ENCODE results near the gene UPP1. TPM values are rescaled to one million over a fixed set of nuclear protein-coding genes. Genes with fewer than 3 reads are reported as not detected.
A peak's percentile ranks its signal among the peaks of the same experiment; 100 is the strongest.
"Not testable (repeated sequence)": the region's sequence is repeated elsewhere in the genome, so short reads cannot be mapped to it uniquely, and the experiment has no call there.

The UPP1 gene
- total and polyA plus RNA-seq, 2 experiments from 2014 or later: 26.5 to 28.3 TPM

GRCh38 chr7:48077423-48077822 is 11.6 kb upstream of the UPP1 start:
- no peaks in the 10 kb centered on the region for H3K36me3 ChIP-seq
- no peak for DNase-seq (ENCODE audit: low read depth in 1 of 2, low spot score in 1 of 2)
- no peaks in the 10 kb centered on the region for H3K4me1 ChIP-seq (ENCODE audit: low read depth)
- TF ChIP-seq, protein P1, sequence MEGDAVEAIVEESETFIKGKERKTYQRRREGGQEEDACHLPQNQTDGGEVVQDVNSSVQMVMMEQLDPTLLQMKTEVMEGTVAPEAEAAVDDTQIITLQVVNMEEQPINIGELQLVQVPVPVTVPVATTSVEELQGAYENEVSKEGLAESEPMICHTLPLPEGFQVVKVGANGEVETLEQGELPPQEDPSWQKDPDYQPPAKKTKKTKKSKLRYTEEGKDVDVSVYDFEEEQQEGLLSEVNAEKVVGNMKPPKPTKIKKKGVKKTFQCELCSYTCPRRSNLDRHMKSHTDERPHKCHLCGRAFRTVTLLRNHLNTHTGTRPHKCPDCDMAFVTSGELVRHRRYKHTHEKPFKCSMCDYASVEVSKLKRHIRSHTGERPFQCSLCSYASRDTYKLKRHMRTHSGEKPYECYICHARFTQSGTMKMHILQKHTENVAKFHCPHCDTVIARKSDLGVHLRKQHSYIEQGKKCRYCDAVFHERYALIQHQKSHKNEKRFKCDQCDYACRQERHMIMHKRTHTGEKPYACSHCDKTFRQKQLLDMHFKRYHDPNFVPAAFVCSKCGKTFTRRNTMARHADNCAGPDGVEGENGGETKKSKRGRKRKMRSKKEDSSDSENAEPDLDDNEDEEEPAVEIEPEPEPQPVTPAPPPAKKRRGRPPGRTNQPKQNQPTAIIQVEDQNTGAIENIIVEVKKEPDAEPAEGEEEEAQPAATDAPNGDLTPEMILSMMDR (IDR thresholded peaks at IDR 0.05; ENCODE audit: low read depth, low read length): no peak
- H3K4me3 ChIP-seq: no peak overlapping the region
- H3K9me3 ChIP-seq (ENCODE audit: low read depth): no peaks in the 10 kb centered on the region
- H3K27ac ChIP-seq: no peak overlapping the region
- H3K27me3 ChIP-seq: no peaks in the 10 kb centered on the region

- TF ChIP-seq, protein P1 (IDR thresholded peaks at IDR 0.05; ENCODE audit: low read depth, low read length): no peak
- Histone ChIP-seq H3K4me1 (ENCODE audit: low read depth) (no peaks in the 10 kb centered on the region), H3K9me3 (ENCODE audit: low read depth) (no peaks in the 10 kb centered on the region), H3K27me3 (no peaks in the 10 kb centered on the region), H3K4me3 (no peak overlapping the region), H3K27ac (no peak overlapping the region), H3K36me3 (no peaks in the 10 kb centered on the region)
- no peak for DNase-seq (ENCODE audit: low read depth in 1 of 2, low spot score in 1 of 2)
Observed at GRCh38 chr7:48078470-48078869, 10.6 kb upstream of the UPP1 start.

DNA sequence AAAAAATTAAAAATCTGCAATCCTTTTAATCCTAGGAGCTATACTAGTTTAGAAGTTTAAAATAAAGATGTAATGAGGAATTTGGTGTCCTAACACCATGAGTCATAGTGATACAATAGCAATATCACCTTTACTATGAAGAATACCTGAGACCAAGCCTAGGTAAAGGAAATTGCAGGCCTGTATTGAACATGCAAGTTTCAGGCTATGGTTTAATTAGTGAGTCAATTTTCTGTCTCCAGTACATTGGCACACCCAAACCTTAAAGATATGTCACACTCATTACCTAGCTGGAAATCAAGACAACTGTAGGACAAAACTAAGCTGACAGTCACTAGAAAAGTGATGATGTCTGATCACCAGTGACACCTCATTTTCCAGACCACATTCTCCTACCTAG is 6.7 kb upstream of the UPP1 start:
- H3K4me3 ChIP-seq; DNase-seq (ENCODE audit: low read depth in 1 of 2, low spot score in 1 of 2); H3K27me3 ChIP-seq; H3K36me3 ChIP-seq; H3K27ac ChIP-seq; H3K9me3 ChIP-seq (ENCODE audit: low read depth); H3K4me1 ChIP-seq (ENCODE audit: low read depth): not testable (repeated sequence)

- no peak overlapping the region for H3K4me3 ChIP-seq
Observed at GRCh38 chr7:48083114-48083830, 5.8 kb upstream of the UPP1 start.

GRCh38 chr7:48084727-48085432 is 4.2 kb upstream of the UPP1 start:
- H3K9me3 ChIP-seq (ENCODE audit: low read depth): no peaks in the 10 kb centered on the region
- H3K27me3 ChIP-seq: no peaks in the 10 kb centered on the region
- TF ChIP-seq, protein P1 (IDR thresholded peaks at IDR 0.05; ENCODE audit: low read depth, low read length): no peak
- H3K27ac ChIP-seq: no peak overlapping the region
- peak in 1 of 2 donors; percentile 99 for DNase-seq (ENCODE audit: low read depth in 1 of 2, low spot score in 1 of 2)
- H3K4me3 ChIP-seq: no peak overlapping the region
- H3K4me1 ChIP-seq (ENCODE audit: low read depth): no peaks in the 10 kb centered on the region
- no peaks in the 10 kb centered on the region for H3K36me3 ChIP-seq

More at GRCh38 chr7:48083114-48083830, 5.8 kb upstream of the UPP1 start:
- DNase-seq (ENCODE audit: low read depth in 1 of 2, low spot score in 1 of 2): peak in 1 of 2 donors; percentile 82
- Histone ChIP-seq H3K27ac (no peak overlapping the region), H3K27me3 (no peaks in the 10 kb centered on the region), H3K9me3 (ENCODE audit: low read depth) (no peaks in the 10 kb centered on the region), H3K36me3 (no peaks in the 10 kb centered on the region), H3K4me1 (ENCODE audit: low read depth) (no peaks in the 10 kb centered on the region)
- TF ChIP-seq, protein P1 (IDR thresholded peaks at IDR 0.05; ENCODE audit: low read depth, low read length): no peak

DNA sequence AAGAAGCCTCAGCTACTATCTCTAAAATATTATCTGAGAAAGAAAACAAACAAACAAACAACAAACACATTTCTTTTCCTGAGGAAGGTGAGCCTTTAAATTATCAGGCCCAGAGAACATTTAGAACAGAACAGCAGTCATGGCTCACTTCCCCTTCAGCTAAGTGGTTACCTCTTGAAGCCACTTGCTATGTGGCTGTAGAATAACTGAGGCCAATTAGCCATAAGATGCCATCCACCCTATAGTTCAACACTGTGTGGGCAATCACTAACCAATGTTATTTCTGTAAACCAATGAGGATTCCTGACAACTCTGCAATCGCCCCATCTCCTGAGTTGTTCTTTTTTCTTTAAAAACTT is 3.7 kb upstream of the UPP1 start:
- Histone ChIP-seq H3K36me3 (no peaks in the 10 kb centered on the region), H3K27me3 (no peaks in the 10 kb centered on the region), H3K9me3 (ENCODE audit: low read depth) (no peaks in the 10 kb centered on the region), H3K27ac (no peak overlapping the region), H3K4me1 (ENCODE audit: low read depth) (no peaks in the 10 kb centered on the region), H3K4me3 (no peak overlapping the region)
- no peak for DNase-seq (ENCODE audit: low read depth in 1 of 2, low spot score in 1 of 2)
- TF ChIP-seq, protein P1 (IDR thresholded peaks at IDR 0.05; ENCODE audit: low read depth, low read length): no peak

Data from cardiac muscle cell (in vitro differentiated cells and primary cell).